Stromal cell of bone marrow (primary cell): ENCODE data around the gene IDH2.
"Not testable (repeated sequence)": the region's sequence is repeated elsewhere in the genome, so short reads cannot be mapped to it uniquely, and the experiment has no call there.

Experiments
- DNase-seq: peaks from one replicate; pipeline ENCODE4 v3.0.0-alpha.2; 2012; ENCODE audit warnings: low read depth

The IDH2 gene

GRCh38 chr15:90084876-90085423 lies 17.3 kb downstream of the IDH2 start:
- no peak for DNase-seq

- DNase-seq, result no peak
Observed at GRCh38 chr15:90083954-90084607, 18.2 kb downstream of the IDH2 start.

DNA sequence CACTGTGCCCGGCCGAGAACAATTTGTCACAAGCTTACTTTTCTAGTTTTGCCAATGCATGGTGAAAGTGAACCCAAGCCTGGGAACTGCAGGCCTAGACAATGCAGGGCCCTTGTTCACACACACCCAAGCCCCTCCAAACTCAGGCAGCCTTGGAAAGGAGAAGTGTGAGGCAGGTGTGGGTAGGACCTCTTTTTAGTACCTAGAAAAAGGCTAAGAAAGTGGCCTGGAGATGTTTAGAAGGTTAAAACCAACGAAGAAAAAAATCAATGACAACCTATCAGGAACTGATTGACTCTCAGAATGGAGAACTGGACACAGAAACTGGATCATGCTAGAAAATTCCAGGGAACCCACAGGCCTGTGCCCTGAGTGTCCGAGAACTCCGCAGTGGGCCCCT lies 18.8 kb downstream of the IDH2 start:
- no peak for DNase-seq

DNA sequence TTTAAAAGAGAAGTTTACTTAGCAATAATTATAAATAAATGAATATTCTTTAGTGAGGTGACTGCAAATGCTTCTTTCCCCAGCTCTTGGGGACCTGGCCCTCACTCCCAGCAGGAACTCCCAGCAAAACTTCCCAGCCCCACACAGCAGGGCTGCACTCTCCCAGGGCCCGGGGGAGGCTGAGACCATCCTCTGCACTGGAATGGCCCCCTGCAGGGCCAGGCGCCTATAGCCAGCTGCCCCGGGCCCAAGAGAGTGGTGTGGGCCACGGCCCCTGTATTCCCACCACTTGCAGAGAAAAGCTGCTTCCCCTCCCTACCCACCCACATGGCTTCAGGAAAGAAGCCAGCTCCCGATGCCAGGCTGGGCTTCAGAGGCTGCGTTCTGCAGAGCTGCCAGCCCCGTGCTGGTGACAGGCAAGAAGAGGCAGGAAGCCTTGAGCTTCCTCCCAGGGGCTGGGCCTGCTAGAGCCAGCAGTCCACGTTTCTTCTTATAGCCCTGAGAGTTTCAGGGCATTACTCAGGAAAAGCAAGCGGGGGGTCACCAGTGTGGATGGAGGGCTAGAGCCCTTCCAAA lies 20.0 kb downstream of the IDH2 start:
- no peak for DNase-seq

GRCh38 chr15:90080818-90081393 lies 21.4 kb downstream of the IDH2 start:
- no peak for DNase-seq

DNA sequence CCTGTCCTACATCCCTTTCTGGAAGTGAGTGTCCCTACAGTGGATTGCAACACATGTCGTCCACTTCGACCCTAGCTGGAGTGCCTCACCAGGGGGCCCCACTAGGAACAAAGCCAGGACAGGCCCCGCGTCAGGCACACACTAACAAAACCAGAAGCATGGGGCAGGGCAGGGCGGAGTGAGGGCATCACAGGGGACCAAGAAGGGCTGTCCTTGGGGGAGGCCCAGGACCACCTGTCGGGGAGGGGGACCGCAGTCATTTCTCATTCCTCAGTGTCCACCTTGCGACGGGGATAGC lies 21.9 kb downstream of the IDH2 start:
- no peak for DNase-seq

DNA sequence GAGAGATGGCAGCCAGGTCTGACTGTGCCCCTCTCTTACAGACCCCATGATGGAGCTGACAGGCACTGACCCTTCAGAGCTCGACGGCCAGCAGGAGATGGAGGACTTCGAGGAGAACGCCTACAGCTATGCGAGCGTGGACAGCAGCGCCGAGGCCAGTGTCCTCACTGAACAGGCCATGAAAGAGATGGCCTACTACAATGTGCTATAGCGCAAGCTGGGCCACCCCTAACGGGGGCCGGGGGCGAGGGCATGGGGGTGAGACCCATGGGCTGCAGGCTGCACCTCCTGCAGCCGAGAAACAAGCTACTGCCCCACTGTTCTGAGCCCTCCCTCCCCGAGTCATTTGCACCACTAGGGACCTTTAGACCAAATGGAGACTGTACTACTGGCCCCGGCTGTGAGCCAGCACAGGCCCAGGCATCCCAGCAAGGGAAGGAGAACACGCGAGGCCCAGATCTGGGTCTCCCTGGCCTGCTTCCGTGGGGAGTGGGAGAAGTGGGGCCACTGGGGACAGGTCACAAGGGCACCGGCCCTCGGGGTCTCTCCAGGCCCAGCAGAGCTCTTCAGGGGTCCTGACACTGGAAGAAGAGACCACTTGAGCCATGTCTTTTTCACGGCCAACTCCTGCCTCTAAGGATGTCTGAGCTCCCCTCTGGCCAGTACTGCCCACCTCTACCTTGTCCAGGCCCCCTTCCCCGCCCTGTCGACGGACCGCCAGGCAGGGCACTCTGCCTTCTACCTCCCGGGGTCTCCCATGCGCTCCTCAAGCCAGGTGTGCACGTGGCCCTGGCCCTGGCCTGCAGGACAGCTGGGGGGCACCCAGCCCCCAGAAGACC lies 22.4 kb downstream of the IDH2 start:
- DNase-seq, result no peak

- no peak for DNase-seq
Observed at GRCh38 chr15:90078965-90079364, 23.3 kb downstream of the IDH2 start.

DNA sequence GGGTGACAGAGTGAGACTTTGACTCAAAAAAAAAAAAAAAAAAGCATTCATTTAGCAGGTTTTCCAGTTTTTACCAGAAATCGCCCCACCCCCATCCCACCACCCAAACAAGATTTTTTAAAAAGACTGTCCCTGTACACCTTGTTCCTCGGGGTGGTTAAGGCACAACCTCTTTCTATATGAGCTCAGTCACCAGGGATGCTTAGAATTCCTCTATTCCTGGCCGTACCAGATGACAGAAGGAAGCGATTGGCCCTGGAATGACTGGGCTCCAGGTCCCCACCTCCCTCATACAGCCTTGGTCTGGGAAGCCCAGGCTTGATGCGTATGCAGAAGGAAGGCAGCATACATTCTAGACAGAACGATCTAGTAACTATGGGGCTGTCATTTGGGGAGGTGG lies 25.6 kb downstream of the IDH2 start:
- no peak for DNase-seq

- DNase-seq, result no peak
Observed at GRCh38 chr15:90075420-90076289, 26.6 kb downstream of the IDH2 start.

DNA sequence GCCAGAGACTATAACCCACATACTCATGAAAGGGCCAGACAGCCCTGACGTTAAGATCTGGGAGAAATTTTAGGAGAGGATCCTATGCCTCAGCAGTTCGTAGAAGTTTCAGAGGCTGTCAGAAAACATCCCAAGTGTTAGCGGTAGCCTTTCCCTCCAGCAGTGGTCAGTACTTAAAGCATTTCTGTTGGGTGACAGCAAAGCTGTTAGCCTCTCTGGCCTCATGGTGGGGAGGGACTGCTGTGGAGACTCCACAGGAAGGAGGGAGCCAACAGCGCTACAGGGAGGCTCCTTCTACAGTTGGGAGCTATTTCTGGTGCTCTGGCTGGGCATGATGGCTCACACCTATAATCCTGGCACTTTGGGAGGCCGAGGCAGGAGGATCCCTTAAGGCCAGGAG lies 27.4 kb downstream of the IDH2 start:
- no peak for DNase-seq

DNA sequence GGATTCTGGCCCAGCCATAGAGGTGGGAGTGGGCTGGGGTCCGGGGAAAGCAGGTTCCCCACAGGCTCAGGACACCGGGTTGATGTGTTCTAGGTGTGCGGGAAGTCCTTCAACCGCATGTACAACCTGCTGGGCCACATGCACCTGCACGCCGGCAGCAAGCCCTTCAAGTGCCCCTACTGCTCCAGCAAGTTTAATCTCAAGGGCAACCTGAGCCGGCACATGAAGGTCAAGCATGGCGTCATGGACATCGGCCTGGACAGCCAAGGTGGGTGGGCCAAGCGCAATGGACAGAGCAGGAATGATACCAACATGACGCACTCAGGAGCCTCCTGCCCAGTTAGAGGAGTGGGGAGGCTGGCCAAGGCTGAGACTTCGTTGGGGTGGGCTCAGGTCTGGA lies 28.2 kb downstream of the IDH2 start:
- no peak for DNase-seq

- no peak for DNase-seq
Observed at GRCh38 chr15:90072978-90073640, 29.2 kb downstream of the IDH2 start.

- DNase-seq, result peak; percentile 70
Observed at GRCh38 chr15:90071220-90071807, 31.0 kb downstream of the IDH2 start.

DNA sequence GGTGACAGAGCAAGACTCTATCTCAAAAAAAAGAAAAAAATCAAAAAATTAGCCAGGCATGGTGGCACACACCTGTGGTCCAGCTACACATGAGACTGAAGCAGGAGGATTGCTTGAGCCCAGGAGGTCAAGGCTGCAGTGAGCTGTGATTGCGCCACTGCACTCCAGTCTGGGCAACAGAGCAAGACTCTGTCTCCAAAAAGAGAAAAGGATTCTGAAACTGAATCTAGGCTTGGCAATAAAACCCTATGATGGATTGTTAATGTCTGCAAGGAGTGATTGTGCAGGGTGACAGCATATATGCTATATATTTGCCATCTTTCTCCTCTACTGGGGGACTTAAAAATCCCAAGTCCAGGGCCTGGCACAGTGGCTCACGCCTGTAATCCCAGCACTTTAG lies 31.6 kb downstream of the IDH2 start:
- not testable (repeated sequence) for DNase-seq

DNA sequence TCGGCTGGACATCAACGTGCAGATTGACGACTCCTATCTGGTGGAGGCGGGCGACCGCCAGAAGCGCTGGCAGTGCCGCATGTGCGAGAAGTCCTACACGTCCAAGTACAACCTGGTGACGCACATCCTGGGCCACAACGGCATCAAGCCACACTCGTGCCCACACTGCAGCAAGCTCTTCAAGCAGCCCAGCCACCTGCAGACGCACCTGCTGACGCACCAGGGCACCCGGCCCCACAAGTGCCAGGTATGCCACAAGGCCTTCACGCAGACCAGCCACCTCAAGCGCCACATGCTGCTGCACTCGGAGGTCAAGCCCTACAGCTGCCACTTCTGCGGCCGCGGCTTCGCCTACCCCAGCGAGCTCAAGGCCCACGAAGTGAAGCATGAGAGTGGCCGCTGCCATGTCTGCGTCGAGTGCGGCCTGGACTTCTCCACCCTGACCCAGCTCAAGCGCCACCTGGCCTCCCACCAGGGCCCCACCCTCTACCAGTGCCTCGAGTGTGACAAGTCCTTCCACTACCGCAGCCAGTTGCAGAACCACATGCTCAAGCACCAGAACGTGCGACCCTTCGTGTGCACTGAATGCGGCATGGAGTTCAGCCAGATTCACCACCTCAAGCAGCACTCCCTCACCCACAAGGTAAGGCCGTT lies 34.2 kb downstream of the IDH2 start:
- no peak for DNase-seq

GRCh38 chr15:90067181-90067952 lies 34.9 kb downstream of the IDH2 start:
- no peak for DNase-seq

GRCh38 chr15:90065682-90066049 lies 36.6 kb downstream of the IDH2 start:
- no peak for DNase-seq

- DNase-seq, result no peak
Observed at GRCh38 chr15:90064911-90065681, 37.2 kb downstream of the IDH2 start.
